Sciatic nerve (tissue), 2 donors: ENCODE results near the gene KLK11. TPM values are rescaled to one million over a fixed set of nuclear protein-coding genes. Genes with fewer than 3 reads are reported as not detected.
A peak's percentile ranks its signal among the peaks of the same experiment; 100 is the strongest.

Source experiments
- ATAC-seq: fragments of 200-7000 bp; cut with Tn5 transposase; one replicate; pipeline ENCODE4 v1.9.1; 2020; ENCODE audit warnings: mild to moderate bottlenecking, moderate library complexity
- DNase-seq: peaks from one replicate; pipeline ENCODE4 v3.0.0-alpha.2; 2020; ENCODE audit warnings: low spot score
- intact Hi-C: fragments of 100-400 bp; cut with DNase I; formaldehyde crosslinking; loops from one replicate; pipeline ENCODE4 v1.14.2; 2022
- total RNA-seq: library from RNA; stranded (reverse); fragmentation: NEBNext Ultra II Directional; extraction: Animal tissue kit (Norgen Biotek cat#: 25700); gene quantifications from one replicate; pipeline ENCODE4 v1.2.1, GENCODE V29; 2021
- donor health status: DM: no; HTN: no; CAD: no.
- donor health status: DM: no; HTN: no; CAD: no.

Gene KLK11
- total RNA-seq, 1 donor from 2014 or later, result 1.1 TPM

DNA sequence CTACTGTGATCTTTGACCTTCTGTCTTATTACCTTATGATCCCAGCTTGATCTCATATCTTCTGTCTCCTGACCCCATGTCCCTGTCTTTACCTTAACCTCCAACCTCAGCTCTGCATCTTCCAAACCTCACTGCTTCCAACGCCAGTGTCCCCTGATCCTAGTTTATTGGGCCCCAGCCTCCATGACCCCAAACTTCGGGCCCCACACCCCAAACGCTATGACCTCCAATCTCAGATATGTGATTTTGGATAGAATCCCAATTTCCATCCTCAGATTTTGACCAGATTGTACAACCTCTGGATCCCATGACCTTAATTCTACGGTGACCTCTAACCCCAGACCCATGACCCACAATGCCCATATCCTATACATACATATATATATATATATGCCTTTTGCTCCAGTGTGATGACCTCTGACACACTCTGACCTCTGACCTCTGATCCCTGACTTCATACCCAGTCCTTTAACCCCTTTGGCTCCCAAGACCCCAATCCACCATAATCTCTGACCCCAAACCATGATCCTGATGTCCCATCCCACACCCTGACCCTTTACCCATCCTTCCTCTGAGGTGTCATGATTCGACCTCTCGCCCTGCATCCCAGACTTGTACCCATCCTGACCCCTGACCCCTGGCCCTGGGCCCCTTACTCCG is 4.9 kb upstream of the KLK11 start:
- DNase-seq (no peak), ATAC-seq (no peak)
- intact Hi-C loops, result no loop called here

DNA sequence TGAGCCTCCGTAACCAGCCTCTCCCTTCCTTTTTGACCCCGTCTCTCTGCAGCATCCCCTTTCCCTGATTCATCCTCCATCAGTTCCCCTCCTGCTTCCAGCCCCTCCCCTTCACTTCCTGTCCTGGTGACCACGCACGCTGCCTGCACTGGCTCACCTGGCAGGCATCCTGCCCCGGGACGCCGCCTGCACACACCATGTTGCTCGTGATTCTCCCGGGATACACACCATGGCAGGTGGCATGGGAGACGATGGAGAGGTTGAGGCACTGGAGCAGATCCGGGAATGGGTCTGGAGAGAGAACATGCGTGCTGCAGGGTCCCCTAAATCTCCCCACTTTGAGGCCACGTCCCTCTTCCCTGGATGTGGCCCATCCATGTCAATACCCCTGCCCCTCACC is 4.2 kb upstream of the KLK11 start:
- ATAC-seq, result no peak
- DNase-seq, result no peak
- intact Hi-C loops, result no loop called here

DNA sequence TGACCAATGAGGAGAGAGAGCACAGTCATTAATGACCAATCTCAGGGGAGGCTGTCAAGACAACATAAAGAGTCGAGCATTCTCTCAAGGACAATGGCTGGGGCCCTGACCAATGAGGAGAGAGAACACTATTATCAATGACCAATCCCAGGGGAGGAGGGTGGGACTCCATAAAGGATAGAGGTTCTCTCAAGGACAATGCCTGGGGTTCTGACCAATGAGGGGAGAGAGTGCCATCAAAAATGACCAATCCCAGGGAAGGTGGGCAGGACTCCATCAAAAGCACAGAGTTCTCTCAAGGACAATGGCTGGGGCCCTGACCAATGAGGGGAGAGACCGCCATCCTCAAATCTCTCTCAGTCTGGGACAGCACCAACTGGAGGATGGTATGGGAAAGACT is 3.3 kb upstream of the KLK11 start:
- no peak for ATAC-seq
- DNase-seq, result no peak
- intact Hi-C loops, result no loop called here

DNA sequence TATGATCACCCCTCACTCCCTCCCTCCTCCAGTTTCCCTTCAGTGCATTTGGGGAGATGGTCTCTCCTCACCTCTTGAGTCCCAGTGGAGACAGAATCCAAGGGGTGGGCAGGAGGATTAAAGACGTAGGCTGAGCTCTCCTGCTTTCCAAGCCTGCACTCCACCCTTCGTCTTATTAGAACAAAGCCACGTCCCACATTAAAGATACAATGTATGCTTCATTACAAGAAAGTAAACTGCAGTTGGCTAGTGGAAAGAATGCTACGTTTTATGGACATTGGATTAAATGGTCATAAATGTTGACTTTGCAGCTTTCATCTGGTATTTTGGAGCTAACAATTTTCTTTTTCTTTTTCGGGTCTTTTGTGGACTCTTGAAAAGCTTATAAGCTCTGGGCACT is 1.5 kb upstream of the KLK11 start:
- intact Hi-C loops, result no loop called here
- DNase-seq, result no peak
- no peak for ATAC-seq

DNA sequence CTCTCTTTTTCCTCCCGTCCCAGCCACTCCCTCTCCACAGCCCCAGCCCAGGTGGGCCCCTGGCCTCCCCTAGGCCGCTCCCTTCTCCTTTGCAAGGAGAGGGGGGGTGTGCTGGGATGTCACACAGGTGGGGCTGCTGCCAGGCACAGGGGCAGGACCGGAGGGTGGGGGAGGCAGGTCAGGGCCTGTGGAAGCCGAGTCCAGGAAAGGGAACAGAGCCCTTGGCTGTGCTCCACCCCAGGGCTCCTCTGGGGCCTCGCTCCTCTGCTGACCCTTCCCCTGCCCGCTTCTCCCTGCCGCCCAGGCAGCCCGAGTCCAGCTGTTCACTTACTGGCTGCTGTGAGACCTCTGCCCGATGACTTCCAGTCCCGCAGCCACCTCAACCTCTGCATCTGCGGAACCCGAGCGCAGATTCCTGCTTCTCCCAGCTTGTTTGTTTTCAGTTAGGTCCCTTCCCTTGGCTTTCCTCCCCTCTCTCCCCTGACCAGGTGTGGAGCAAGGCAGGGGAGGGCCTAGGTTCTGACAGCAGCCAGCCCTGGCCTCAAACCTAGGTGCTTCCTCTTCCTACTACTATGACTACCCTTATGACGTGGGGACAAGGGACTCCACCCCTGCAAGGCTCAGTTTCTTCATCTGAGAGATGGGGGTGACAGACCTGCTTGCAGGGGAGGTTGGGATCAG is 850 bp upstream of the KLK11 start:
- intact Hi-C loops, result no loop called here
- DNase-seq (no peak), ATAC-seq (peak; percentile 13)

DNA sequence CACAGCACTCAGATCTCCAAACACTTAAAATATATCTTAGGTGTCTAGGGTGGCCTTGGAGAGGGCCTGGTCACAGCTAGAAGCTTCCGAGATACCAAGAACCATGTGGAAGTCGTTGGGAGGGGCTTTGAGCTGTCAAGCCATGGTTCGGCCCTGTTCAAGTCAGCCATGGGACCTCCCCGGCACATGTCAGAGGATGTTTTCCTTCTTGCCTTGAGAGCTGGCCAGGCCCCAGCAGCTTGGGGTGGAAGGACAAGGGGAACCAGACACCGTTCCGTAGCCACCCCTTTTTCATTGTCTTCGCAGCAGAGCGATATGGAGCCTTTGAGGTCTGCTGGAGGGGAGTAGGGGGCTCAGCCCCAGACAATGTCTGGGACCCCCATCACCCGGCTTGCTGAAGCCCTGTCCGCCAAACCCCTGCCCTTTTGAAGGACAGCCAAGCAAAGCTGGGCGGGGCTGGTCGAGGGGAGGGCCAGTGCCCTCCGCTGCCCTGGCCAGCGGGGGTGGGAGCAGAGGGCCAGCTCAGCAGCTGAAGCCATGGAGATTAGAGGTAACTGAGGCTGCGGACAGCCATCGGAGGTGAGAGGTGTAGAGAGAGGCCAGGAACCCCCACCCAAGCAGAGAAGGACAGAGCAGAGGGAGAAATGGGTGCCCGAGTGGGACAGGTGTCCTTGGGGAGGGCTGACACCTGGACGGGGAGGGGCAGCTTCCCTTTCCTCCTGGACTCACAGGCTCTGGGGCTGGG is 435 bp downstream of the KLK11 start:
- ATAC-seq (no peak), DNase-seq (no peak)
- intact Hi-C loops, result no loop called here

DNA sequence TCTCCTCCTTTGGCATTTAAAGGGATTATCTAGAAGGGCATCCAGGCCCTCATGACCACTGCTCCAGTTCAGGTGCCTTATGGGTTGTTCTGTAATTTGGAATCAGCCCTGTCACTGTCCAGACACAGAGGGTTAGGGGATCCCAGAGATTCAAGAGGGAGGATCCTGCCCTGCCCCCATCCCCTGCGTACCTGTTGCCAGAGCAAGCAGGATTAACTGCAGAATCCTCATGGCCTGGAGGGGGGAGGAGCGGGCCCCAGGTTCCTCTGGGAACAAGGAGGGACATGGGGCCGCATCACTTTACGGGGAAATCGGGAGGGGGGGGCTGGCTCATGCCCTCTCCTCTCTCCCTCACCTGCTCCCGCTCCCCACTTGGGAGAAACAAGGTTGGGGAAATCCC is 1.0 kb downstream of the KLK11 start:
- no peak for DNase-seq
- intact Hi-C loops, result no loop called here

DNA sequence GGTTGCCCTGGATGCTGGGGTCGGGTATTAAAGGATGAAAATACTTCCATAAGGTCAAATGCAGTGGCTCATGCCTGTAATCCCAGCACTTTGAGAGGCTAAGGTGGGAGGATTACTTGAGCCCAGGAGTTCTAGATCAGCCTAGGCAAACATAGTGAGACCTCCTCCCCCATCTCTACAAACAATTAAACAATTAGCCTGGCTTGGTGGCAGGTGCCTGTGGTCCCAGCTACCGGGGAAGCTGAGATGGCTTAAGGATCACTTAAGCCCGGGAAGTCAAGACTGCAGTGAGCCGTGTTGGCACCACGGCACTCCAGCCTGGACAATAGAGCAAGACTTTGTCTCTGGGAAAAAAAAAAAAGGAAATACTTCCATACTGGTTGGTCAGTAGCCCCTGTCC is 1.5 kb downstream of the KLK11 start:
- DNase-seq, result no peak
- intact Hi-C loops, result no loop called here
- ATAC-seq, result no peak

More for the DNA sequence above, 1.0 kb downstream of the KLK11 start:
- no peak for ATAC-seq

DNA sequence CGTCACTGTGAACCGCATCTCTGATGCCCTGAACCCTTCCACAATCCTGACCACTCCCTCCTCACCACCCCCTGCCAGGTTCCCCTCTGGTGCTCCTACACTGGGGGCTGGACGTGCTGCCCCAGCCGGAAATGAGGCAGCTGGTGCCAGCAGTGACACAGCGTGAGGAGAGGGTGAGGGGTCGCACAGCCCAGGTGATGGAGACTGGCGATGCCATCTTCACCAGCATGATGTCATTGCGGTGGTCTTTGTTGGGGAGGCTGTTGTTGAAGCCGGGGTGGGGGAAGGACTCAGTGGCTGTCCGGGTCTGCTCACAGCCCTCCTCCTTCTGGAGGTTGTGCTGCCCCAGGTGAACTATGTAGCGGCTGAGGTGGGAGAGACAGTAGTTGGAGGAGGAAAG is 2.5 kb downstream of the KLK11 start:
- DNase-seq, result no peak
- intact Hi-C loops, result no loop called here

DNA sequence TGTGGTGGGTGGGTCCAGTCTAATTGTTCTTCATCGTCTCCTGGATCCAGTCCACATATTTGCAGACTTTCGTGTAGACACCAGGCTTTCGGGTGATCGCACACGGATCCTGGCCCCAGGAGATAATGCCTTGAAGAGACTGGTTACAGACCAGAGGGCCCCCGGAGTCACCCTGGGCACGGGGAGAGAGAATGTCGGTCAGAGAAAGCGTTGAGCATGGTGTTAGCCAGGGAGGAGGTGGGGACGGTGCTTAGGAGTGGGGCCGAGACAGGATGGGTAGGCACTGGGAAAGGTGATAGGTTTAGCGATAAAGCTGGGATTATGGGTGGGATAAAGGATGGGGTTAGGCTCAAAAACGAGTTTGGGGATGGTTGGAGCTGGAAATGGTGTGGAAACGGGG is 3.9 kb downstream of the KLK11 start:
- no peak for DNase-seq
- no peak for ATAC-seq
- intact Hi-C loops, result no loop called here

More for the DNA sequence above, 2.5 kb downstream of the KLK11 start:
- ATAC-seq, result no peak

DNA sequence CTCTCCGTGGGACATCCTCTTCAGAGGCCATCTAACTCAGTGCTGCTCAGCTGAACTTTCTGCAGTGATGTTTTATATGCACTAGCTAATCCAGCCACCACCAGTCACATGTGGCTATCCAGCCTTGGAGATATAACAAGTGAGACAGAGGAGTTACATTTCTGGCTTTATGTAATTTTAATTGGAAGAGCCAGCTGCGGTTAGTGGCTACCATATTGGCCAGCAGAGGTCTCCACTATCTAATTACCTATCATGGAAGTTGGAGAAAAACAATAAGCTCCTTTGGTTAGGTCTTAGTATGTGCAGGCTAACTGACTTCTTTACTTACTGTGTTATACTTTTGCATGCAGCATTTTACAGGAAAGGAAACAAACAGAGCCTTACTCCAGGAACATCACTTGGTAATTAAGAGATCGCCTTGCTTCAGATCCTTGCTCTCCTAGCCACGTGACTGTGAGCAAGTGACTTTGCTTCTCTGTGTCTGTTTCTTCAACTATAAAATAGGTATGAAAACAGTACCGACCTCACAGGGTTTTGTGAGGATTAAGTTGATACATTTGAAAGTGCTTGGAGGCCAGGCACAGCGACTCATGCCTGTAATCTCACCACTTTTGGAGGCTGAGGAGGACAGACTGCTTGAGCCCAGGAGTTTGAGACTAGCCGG is 5.3 kb downstream of the KLK11 start:
- intact Hi-C loops, result loop anchor here (2.0 kb wide), 1 partner anchor 78 kb away; no protein-coding TSS in a partner anchor
- ATAC-seq (peak; percentile 15), DNase-seq (no peak)

DNA sequence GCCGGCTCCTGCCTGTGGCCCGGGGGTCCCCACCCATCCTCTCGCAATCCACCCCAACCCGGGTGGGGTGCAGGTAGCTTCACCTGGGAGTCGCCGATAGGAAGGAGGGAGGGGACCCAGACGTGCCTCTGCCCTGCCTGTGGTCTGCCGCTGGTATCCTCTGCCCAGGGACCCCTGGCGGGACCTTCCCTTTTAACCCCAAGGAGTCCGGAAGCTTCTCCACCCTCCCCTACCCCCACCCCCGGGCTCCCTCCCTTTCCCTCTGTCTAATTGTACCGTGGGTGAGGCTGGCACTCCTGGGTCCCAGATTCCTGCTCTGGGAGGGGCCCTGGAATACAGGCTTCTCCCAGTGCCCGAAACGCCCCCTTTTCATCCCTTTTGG is 6.9 kb downstream of the KLK11 start, which contains the start of gene KLK10:
KLK10 (minus strand) TSS at position 166 of the 382 bp plus-strand sequence. CDS start 579 bp downstream, outside the sequence.
- ATAC-seq (no peak), DNase-seq (no peak)
- intact Hi-C loops, result no loop called here

DNA sequence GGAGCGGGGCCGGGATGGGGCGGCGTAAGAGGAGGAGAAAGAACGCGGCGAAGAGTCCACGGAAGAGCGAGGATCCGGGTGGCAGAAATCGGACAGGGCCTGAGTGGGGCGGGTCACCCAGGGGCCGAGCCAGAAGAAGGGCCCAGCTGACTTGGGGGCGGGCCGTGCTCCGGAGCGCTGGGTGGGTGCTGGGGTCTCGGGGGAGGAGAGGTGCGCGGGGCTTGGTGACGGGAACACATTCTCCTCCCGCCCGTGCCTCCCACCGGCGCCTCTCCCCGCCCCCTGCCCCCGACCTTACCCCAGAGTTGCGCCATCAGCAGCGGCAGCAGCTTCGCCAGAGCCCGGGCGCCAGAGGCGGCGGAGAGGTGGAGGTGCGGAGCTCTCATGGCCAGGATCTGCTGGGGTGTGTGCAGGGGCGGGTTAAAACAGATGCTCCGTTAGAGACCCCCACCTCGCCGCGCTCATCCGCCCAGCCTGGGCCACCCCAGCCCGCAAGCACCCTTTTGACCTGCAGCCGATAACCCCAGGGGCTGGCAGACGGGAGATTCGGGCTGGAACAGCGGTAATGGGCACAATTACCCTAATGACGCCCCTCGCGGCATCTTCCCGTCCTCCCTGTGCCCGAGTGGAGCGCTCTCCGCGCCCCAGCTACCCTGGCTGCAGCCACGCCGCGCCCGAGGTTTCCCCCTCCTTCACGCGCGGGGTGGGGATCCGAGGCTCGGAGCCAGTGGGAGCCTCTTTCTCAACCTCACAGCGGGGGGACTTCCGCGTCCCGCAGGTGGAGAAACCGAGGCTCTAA is 7.5 kb downstream of the KLK11 start:
- ATAC-seq (peak; percentile 77), DNase-seq (no peak)
- intact Hi-C loops, result no loop called here

DNA sequence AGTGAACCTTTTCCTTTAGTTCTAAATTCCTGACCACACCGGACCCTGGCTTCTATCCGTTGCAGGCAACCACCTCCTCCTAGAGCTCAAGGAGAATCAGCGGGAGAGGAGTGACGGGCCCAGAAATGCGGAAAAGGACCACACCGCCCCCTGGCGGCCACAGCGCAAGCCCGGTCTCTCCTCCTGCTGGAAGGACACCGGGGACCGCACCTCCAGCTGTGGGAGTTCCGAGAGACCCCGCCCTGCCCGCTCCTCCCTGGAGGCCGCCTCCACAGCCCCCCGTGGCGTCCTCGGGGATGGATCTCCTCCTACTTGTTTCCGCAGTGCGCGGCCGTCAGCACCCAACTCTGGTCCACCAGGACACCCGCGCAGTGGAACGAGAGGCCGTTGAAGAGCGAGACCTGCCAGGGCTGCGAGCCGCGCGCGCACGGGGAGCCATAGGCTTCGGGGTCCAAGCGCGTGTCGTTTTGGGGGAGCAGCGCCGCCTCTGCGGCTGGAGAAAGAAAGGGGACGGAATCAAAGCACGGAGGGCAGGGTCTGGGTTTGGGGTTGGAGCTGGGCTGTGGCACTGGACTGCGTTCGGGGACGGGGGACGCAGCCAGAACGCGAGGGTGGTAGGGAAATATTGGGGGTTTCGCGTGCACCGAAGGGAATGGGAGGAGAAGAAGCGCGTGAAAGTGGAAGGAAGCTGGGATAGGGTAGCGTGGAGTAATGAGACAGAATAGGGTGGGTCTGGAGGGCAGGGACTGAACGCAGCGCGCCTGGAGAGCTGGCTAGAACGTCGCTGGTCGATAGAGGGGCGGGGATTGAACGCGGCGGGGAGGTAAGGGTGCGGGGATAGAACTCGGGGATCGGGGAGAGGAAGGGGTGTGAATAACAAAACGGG is 9.4 kb downstream of the KLK11 start:
- ATAC-seq (peak; percentile 64), DNase-seq (peak; percentile 80)
- intact Hi-C loops, result no loop called here

DNA sequence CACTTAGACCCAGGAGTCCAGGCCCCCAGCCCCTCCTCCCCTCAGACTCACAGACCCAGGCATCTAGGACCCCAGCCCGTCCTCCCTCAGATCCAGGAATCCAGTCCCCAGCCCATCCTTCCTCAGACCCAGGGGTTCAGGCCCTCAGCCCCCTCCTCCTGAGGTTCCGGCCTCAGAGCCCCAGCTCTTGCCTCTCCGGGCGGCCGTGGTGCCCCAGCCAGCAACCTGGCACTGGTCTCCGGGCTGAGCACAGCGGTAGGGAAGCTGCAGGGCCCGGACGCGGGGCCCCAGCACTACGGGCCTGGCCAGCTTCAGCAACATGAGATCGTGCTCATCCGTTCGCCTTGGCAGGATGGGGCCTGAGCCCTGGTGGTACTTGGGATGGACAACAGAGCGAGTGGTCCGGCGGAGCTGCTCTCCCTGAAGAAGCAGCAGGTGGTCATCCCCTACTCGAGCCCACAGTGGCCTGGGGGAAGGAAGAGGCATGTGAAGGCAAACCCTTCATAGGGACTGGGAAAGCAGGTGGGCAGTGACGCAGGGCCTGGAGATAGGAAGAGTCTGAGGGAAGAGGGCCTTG is 10.6 kb downstream of the KLK11 start:
- intact Hi-C loops, result no loop called here
- no peak for ATAC-seq
- DNase-seq, result no peak

DNA sequence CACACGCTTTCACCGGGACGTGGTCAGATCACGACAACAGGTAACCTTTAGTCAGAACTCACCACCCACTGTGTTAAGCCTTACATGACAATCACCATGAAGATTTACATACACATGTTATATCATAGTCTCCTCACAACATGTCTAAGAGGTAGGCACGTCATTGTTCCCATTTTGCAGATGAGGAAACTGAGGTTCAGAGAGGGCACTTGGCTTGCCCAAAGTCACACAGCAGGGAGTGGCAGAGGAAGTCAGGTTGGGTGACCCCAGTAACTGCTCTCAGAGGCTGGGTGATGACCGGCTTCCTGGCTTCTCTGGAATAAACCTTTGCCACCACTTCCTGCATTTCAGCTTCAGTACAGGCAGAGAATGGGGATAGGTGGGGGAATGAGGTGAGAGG is 12.2 kb downstream of the KLK11 start:
- ATAC-seq (no peak), DNase-seq (no peak)
- intact Hi-C loops, result no loop called here

DNA sequence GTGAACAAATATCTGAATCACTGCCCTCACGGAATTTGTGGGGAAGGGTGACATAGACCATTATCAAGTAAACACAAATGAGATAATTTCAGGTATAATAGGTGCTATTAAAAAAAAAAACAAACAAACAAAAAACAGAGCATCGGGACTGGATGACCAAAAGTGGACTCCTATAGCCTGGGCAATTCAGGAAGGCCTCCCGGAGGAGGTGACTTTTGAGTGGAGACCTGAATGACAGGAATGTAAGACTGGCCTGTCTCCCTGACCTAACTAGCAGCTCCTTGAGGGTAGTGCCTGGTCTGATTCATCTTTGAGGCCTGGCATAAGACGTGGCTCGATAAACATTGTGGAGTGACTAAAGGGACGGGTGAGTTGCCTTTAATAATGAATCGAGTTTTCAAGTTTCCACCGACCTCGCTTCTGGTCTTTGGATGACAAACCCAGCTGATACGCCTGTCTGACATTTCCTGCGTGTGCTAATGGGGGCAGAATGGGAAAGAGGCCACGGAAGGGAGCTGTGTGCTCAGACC is 13.7 kb downstream of the KLK11 start:
- intact Hi-C loops, result no loop called here
- ATAC-seq, result no peak
- DNase-seq, result no peak
